ENCODE data around the gene SLC25A45. TPM values are rescaled to one million over a fixed set of nuclear protein-coding genes. Genes with fewer than 3 reads are reported as not detected.

The SLC25A45 gene
- total and polyA plus RNA-seq, 8 donors = 16.2 to 58.2 (median 34.7) TPM

- ATAC-seq (peak; percentile 5 to 45 (median 21)), DNase-seq (peak; percentile 94 to 100 (median 97)), FAIRE-seq (no peak)
- no peaks in the 10 kb centered on the region for H3K27me3 ChIP-seq
- no peak for TF ChIP-seq CTCF (IDR thresholded peaks at IDR 0.05)
- H3K4me3 ChIP-seq = peak within 1 kb of the TSS; percentile 45 to 93 (median 78)
- no peaks in the 10 kb centered on the region for H3K9me3 ChIP-seq
- intact Hi-C loops (cut with DNase I) = loop anchor here in 2 of 3 donors (2.0 to 5.0 kb wide), 2 partner anchors 76 to 79 kb away; partner anchors contain the start of gene MALAT1 (in 1 of the 2)
- H3K4me1 ChIP-seq = peaks cover 22 to 40% (median 30%) of the 10 kb centered on the region in 3 donors
- 6% methylated on average over 40 of the region's 40 CpGs for whole genome bisulfite sequencing, 2 donors
- peaks cover 0 to 37% (median 0%) of the 10 kb centered on the region in 3 donors for H3K36me3 ChIP-seq
- peak within 1 kb of the TSS; percentile 98 to 99 (median 99) for H3K27ac ChIP-seq
Measured at GRCh38 chr11:65422633-65423515, 40.4 kb upstream of the SLC25A45 start, which contains the start of gene NEAT1. Gene NEAT1, plus strand, starts transcription at chr11:65422798.

GRCh38 chr11:65421794-65422632 lies 39.6 kb upstream of the SLC25A45 start:
- Histone ChIP-seq H3K27me3 (no peaks in the 10 kb centered on the region), H3K4me1 (peaks cover 30 to 44% (median 39%) of the 10 kb centered on the region in 3 donors), H3K9me3 (no peaks in the 10 kb centered on the region), H3K36me3 (peaks cover 0 to 37% (median 0%) of the 10 kb centered on the region in 3 donors), H3K27ac (peak overlapping the region; percentile 98 to 99 (median 99)), H3K4me3 (peak overlapping the region; percentile 45 to 93 (median 78))
- ATAC-seq = peak; percentile 16 to 52 (median 41)
- TF ChIP-seq CTCF (IDR thresholded peaks at IDR 0.05) = no peak
- no peak for FAIRE-seq
- intact Hi-C loops (cut with DNase I) = loop anchor here in 2 of 3 donors (2.0 to 5.0 kb wide), 2 partner anchors 77 to 80 kb away; partner anchors contain the start of gene MALAT1 (in 1 of the 2)
- DNase-seq = peak; percentile 97 to 100 (median 98)
- WGBS, 2 donors = 0 to 1% methylated on average over 63 to 68 of the region's 68 CpGs

GRCh38 chr11:65420979-65421793 lies 38.7 kb upstream of the SLC25A45 start:
- no peaks in the 10 kb centered on the region for H3K27me3 ChIP-seq
- H3K36me3 ChIP-seq = peaks cover 0 to 31% (median 0%) of the 10 kb centered on the region in 3 donors
- intact Hi-C loops (cut with DNase I) = loop anchor here in 1 of 3 donors (5.0 kb wide), 1 partner anchor 81 kb away; no protein-coding TSS in a partner anchor
- 3% methylated on average over 15 of the region's 15 CpGs for WGBS, 2 donors
- H3K27ac ChIP-seq = peak overlapping the region; percentile 98 to 99 (median 99)
- FAIRE-seq (no peak), DNase-seq (peak; percentile 85 to 96 (median 94)), ATAC-seq (peak; percentile 21 to 60 (median 43))
- no peaks in the 10 kb centered on the region for H3K9me3 ChIP-seq
- H3K4me3 ChIP-seq = peak overlapping the region; percentile 13 to 93 (median 78)
- H3K4me1 ChIP-seq = peaks cover 36 to 47% (median 44%) of the 10 kb centered on the region in 3 donors
- no peak for TF ChIP-seq CTCF (IDR thresholded peaks at IDR 0.05)

GRCh38 chr11:65420506-65420905 lies 38.1 kb upstream of the SLC25A45 start:
- intact Hi-C loops (cut with DNase I) = loop anchor here in 1 of 3 donors (5.0 kb wide), 1 partner anchor 82 kb away; no protein-coding TSS in a partner anchor
- H3K36me3 ChIP-seq = peaks cover 0 to 25% (median 0%) of the 10 kb centered on the region in 3 donors
- DNase-seq (peak in 1 of 6 donors; percentile 6), FAIRE-seq (no peak), ATAC-seq (no peak)
- 31 to 48% methylated on average over 2 of the region's 2 CpGs for WGBS, 2 donors
- TF ChIP-seq CTCF (IDR thresholded peaks at IDR 0.05) = no peak
- peak overlapping the region; percentile 98 to 99 (median 99) for H3K27ac ChIP-seq
- H3K4me1 ChIP-seq = peaks cover 36 to 51% (median 44%) of the 10 kb centered on the region in 3 donors
- no peaks in the 10 kb centered on the region for H3K27me3 ChIP-seq
- H3K9me3 ChIP-seq = no peaks in the 10 kb centered on the region
- H3K4me3 ChIP-seq = peak overlapping the region in 2 of 4 donors; percentile 81 to 93
